Measurements from ENCODE around the gene JAKMIP2. TPM values are rescaled to one million over a fixed set of nuclear protein-coding genes. Genes with fewer than 3 reads are reported as not detected.

Gene JAKMIP2
- total RNA-seq, 1 experiment from 2014 or later: 10.9 TPM

GRCh38 chr5:147616421-147616820 lies 166.1 kb downstream of the JAKMIP2 start (continued):
- TF ChIP-seq USF2 (CRISPR knock-in tag; IDR thresholded peaks at IDR 0.05) (no peak), E2F5 (CRISPR knock-in tag; IDR thresholded peaks at IDR 0.05) (no peak), CBFB (CRISPR knock-in tag; IDR thresholded peaks at IDR 0.05; ENCODE audit: low read depth) (no peak), PRRX2 (CRISPR knock-in tag; IDR thresholded peaks at IDR 0.05) (no peak), ZBTB43 (CRISPR knock-in tag; IDR thresholded peaks at IDR 0.05) (no peak), ATF6 (CRISPR knock-in tag; IDR thresholded peaks at IDR 0.05) (no peak), HMGA2 (CRISPR knock-in tag; IDR thresholded peaks at IDR 0.05) (no peak), TEAD1 (CRISPR knock-in tag; IDR thresholded peaks at IDR 0.05) (no peak)

- H3K4me1 Mint-ChIP-seq: peaks cover 34% of the 10 kb centered on the region
- H3K4me3 Mint-ChIP-seq: no peak overlapping the region
- TF ChIP-seq NR1H2 (CRISPR knock-in tag; IDR thresholded peaks at IDR 0.05) (no peak), MLX (CRISPR knock-in tag; IDR thresholded peaks at IDR 0.05) (no peak), NR2C2 (CRISPR knock-in tag; IDR thresholded peaks at IDR 0.05) (no peak), ERG (CRISPR knock-in tag; IDR thresholded peaks at IDR 0.05) (no peak), JUN (CRISPR knock-in tag; IDR thresholded peaks at IDR 0.05) (no peak), CTCF (IDR thresholded peaks at IDR 0.05) (no peak)
- H3K27me3 Mint-ChIP-seq (ENCODE audit: low read depth): no peaks in the 10 kb centered on the region
- DNase-seq (ENCODE audit: low spot score) (no peak), ATAC-seq (no peak)
- ChIA-PET POLR2A (no interaction called here), CTCF (no interaction called here)
- H3K9me3 Mint-ChIP-seq: peaks cover 6% of the 10 kb centered on the region
- peaks cover 31% of the 10 kb centered on the region for H3K36me3 Mint-ChIP-seq
- H3K27ac Mint-ChIP-seq: no peak overlapping the region
These were observed 169.2 kb downstream of the JAKMIP2 start for GRCh38 chr5:147613359-147613758.

GRCh38 chr5:147611483-147611882 lies 171.0 kb downstream of the JAKMIP2 start:
- Mint-ChIP-seq H3K4me3 (no peak overlapping the region), H3K9me3 (peaks cover 10% of the 10 kb centered on the region), H3K36me3 (peaks cover 36% of the 10 kb centered on the region), H3K27me3 (ENCODE audit: low read depth) (no peaks in the 10 kb centered on the region), H3K4me1 (peaks cover 39% of the 10 kb centered on the region), H3K27ac (peak overlapping the region; percentile 58)
- ChIA-PET POLR2A (no interaction called here), CTCF (interaction anchor here (0.7 to 1.3 kb wide), 3 partner anchors 17 to 211 kb away, joined by 3 to 5 read pairs (median 4); no protein-coding TSS in a partner anchor)
- DNase-seq (ENCODE audit: low spot score) (peak; percentile 16), ATAC-seq (peak; percentile 85)
- no peak for TF ChIP-seq ZBTB43 (CRISPR knock-in tag; IDR thresholded peaks at IDR 0.05)
- no peak for TF ChIP-seq MAX (CRISPR knock-in tag; IDR thresholded peaks at IDR 0.05)
- no peak for TF ChIP-seq USF1 (CRISPR knock-in tag; IDR thresholded peaks at IDR 0.05)
- TF ChIP-seq HMGXB4 (CRISPR knock-in tag; IDR thresholded peaks at IDR 0.05): no peak
- no peak for TF ChIP-seq ZNF423 (CRISPR knock-in tag; IDR thresholded peaks at IDR 0.05)
- no peak for TF ChIP-seq SMAD4 (CRISPR knock-in tag; IDR thresholded peaks at IDR 0.05)
- no peak for TF ChIP-seq CDX4 (CRISPR knock-in tag; IDR thresholded peaks at IDR 0.05; ENCODE audit: borderline replicate concordance)
